Hematopoietic multipotent progenitor cell treated with erythropoietin and hydrocortisone succinate and interleukin-3 and kit ligand, for 15 days (in vitro differentiated cells): ENCODE measurements around the gene KRT222.

ENCODE experiments used
- DNase-seq: peaks from one replicate; pipeline ENCODE4 v3.0.0-alpha.2; 2015; ENCODE audit warnings: low spot score

KRT222 gene

GRCh38 chr17:40651939-40652338 lies 13.0 kb downstream of the KRT222 start:
- DNase-seq: no peak

DNA sequence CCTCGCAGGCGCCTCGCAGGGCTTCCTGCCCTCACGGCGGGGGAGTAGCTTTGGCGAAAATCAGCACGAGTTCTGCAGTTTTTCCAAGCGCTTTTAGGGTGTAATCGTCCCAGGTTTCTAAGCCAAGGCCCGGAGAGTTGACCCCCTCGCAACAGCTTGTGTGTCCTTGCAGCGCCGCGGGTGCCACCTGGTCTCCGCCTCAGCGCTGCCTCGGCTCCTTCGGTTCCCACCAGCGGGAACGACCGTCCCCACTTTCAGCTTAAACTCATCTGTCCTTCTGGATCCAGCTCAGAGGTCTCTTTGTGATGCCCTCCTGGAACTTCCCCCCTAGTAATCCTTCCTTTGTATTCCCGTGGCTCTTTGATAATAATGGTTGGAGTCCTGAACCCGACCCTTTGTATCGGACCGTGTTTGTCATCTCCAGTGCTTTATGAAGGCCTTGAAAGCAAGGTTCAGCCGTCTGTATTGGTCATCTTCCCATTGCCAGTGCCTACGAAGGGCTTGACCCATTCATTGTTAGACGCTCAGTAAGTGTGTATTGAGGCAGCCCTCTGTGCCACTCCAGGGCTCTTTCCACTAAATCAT lies 16.5 kb downstream of the KRT222 start:
- no peak for DNase-seq

GRCh38 chr17:40647624-40648383 lies 17.2 kb downstream of the KRT222 start, which contains the start of gene SMARCE1:
Gene SMARCE1, minus strand, starts transcription at chr17:40647818. Its CDS starts 2,016 bp downstream, at chr17:40645802.
- DNase-seq: peak; percentile 78

DNA sequence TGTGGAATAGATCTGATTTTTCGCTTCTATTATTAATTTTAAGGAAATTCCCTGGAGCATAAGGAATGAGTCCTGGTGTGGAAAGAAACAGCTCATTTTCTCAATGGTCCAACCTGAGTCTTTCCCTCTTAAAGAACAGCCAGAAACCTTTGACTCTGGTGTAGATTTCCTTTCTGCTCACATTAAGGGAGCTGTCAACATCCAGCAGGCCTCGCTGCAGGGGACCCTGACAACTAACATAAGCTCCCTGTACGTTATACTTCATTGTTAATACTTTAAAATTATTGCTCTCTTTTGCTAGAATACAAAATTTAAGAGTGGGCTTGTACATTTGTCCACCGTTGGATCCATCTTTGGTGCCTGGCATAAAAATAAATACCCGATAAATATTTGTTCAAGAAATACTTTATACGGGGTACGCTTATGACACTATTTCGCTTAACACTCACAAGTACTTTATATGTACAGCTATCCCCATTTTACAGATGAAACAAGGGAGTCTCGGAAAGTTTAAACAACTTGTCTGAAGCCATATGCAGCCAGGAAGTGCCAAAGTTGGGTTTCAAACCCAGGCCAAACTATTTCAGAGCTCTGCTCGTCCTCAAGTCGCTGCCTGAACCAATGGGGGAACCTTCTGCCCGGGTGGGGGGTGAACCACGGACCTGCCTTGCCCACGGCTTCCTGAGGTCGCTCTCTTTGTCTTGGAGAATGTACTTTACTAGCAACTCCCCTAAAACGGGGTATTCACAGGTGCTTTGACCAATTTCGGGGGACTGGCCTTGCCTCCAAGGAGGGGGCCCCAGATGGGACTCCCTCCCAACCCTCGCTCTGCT lies 18.0 kb downstream of the KRT222 start:
- DNase-seq: peak; percentile 20

GRCh38 chr17:40645943-40646342 lies 19.0 kb downstream of the KRT222 start:
- DNase-seq: no peak

DNA sequence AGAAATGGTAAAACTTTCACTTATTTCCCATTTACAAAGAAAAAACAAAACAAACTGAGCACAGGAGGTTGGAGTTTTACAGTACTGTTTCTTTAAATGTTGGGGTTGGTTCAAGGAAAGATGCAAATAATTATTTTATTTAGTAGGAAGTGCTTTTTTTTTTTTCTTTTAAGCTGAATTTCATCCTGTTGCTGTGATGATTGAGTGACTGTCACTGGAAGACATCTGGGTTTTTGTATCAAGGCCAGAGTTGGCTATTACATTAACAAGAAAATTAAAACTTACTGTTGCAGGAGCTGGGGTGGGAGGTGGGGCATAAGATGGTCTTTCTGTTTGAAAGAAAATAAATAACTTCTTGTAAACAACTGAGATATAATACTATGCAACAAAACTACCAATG lies 19.7 kb downstream of the KRT222 start:
- no peak for DNase-seq

- DNase-seq: no peak
These were observed 27.0 kb downstream of the KRT222 start for GRCh38 chr17:40637931-40638330.

- DNase-seq: no peak
These were observed 31.1 kb downstream of the KRT222 start for GRCh38 chr17:40633871-40634270.

- DNase-seq: no peak
These were observed 32.8 kb downstream of the KRT222 start for GRCh38 chr17:40632216-40632615.

DNA sequence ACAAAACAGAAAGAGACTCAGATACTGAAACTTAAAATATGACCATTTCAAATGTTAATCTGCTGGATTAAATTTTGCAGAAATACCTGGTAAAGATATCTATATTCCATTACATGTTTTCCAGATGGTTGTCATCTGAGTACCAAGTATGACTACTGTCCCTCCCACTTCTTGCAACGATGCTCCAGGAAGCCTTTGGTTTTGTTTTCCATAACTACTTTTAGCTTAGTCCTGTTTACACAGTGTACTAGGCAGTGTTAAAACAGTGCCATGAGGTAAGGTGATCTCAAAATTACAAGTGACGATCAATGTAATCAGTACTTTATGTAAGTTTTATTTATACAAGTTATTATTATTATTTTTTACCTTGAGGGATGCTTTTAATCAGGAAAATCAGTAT lies 35.1 kb downstream of the KRT222 start:
- no peak for DNase-seq

GRCh38 chr17:40625311-40625710 lies 39.7 kb downstream of the KRT222 start:
- no peak for DNase-seq

- DNase-seq: no peak
These were observed 41.4 kb downstream of the KRT222 start for GRCh38 chr17:40623419-40624210.

DNA sequence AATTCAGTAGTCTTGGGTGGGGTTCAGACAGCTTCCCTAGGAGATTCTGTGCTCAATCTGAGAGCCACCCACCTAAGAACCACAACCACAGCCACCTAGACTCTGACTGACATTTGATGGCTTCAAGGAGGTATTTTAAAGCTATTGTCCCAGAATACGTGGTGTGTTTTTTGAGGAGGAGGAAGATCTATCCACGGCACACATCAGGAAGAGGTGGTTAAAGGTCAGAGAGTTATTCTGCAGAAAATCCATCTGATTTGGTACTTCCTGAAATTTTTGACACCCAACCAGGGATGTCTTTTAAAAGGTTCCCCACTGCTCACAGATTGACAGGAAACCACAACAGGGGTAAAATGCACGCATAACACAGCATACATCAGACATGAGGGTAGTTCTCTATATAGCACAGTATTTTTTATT lies 42.5 kb downstream of the KRT222 start:
- DNase-seq: no peak

DNA sequence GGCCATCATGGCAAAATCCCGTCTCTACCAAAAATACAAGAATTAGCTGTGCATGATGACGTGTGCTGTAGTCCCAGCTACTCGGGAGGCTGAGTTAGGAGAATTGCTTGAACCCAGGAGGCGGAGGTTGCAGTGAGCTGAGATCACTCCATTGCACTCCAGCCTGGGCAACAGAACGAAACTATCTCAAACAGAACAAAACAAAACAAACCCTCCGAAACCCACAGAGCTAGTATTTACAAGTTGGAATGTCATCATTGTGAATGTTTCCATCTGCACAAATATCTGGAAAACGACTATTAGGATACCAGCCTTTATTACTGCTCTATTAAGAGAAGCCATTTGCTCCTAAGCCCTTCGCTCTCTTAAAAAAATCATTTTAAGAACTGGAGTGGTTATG lies 43.4 kb downstream of the KRT222 start:
- no peak for DNase-seq

DNA sequence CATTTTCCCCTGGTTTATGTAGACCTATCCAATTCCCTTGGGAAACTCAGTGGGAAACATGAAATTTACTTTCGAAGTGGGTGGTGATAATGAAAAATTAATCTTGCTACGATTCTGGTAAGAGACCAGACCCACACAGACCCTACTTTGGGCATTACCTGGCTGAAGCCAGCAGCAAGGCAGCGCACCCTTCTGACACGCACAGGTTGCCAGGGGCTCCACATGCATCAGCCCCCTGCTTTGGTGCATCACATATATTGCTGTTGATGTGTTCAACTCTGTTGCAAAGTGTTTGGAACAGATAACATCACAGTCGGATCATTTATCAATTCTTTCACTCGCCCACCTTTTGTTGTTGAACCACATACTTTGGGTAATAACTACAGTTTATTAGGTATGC lies 44.0 kb downstream of the KRT222 start:
- no peak for DNase-seq

DNA sequence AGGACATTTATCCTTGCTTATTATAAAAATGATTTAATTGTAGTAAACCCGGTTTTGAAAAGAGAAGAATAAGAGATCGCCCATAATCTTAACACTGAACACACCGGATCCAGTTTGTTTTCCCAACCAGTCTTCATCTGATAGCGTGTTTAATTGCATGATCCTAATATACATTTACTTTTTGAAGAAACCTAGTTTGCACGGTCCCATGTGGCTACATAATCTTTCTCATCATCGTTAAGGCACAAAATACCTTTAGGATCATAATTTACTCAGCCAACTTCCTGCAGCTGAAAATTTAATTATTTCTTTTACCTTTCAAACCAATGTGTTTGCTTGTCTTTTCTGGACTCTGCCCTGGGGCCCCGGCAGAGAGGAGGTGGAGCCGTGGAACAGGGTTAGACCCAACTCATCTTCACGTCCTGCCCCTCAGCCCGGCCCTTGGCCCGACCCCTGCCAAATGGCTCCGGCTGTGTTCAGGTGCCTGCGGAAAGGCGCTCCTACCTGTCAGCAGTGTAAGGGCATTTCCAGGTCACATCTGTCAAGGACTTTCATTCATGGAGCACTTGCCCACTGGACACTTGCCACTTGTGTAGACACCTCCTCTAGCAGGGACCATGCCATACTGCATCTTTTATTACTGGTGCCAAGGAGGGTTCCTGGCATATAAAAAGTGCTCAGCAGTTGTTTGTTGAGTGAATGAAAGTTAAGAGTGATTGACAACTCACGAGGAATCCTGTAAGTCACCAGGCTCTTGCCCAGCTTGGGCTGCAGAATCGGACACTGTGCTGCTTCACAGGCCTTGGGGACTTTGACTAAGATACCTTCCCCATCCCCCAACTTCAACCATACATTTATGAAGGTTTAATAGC lies 46.0 kb downstream of the KRT222 start:
- DNase-seq: no peak

DNA sequence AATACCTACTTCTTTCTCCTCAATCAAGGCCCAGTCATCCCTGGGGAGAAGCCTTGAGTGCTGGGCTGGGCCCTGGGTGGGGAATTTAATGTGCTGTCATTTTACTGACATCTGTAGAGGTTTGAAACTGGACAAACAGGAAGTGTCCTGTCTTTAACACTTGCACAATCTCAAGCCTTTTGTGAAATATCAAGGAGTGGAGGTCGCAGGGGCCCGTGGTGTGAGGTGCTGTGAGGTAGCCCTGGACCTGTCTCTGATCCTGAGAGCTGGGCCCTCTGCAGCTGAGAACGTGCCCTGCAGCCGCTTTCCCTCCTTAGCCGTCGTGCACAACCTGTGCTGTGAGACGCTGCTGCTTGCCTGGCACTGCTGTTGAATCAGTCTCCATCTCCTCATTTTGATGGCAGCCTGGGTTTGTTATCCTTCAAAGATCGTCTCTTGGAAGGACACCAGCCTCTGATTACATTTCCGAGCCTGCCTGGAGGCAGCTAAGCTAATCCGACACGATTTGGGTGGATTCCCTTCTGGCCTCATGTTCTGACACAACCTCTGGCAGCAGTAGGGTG lies 47.2 kb downstream of the KRT222 start:
- DNase-seq: no peak

GRCh38 chr17:40616592-40616991 lies 48.4 kb downstream of the KRT222 start:
- no peak for DNase-seq

GRCh38 chr17:40615841-40616476 lies 49.0 kb downstream of the KRT222 start:
- DNase-seq: no peak
